Measurements from ENCODE around the gene CERS2.

Gene CERS2

GRCh38 chr1:151002611-151003010 is 28.0 kb upstream of the CERS2 start:
- TF ChIP-seq, protein P1, sequence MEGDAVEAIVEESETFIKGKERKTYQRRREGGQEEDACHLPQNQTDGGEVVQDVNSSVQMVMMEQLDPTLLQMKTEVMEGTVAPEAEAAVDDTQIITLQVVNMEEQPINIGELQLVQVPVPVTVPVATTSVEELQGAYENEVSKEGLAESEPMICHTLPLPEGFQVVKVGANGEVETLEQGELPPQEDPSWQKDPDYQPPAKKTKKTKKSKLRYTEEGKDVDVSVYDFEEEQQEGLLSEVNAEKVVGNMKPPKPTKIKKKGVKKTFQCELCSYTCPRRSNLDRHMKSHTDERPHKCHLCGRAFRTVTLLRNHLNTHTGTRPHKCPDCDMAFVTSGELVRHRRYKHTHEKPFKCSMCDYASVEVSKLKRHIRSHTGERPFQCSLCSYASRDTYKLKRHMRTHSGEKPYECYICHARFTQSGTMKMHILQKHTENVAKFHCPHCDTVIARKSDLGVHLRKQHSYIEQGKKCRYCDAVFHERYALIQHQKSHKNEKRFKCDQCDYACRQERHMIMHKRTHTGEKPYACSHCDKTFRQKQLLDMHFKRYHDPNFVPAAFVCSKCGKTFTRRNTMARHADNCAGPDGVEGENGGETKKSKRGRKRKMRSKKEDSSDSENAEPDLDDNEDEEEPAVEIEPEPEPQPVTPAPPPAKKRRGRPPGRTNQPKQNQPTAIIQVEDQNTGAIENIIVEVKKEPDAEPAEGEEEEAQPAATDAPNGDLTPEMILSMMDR (IDR thresholded peaks at IDR 0.05; ENCODE audit: low read depth, low read length): no peak
- no peak for DNase-seq (ENCODE audit: extremely low read depth, low read depth)

- TF ChIP-seq, protein P1 (IDR thresholded peaks at IDR 0.05; ENCODE audit: low read depth, low read length): no peak
Observed at GRCh38 chr1:151002051-151002450, 27.4 kb upstream of the CERS2 start.

DNA sequence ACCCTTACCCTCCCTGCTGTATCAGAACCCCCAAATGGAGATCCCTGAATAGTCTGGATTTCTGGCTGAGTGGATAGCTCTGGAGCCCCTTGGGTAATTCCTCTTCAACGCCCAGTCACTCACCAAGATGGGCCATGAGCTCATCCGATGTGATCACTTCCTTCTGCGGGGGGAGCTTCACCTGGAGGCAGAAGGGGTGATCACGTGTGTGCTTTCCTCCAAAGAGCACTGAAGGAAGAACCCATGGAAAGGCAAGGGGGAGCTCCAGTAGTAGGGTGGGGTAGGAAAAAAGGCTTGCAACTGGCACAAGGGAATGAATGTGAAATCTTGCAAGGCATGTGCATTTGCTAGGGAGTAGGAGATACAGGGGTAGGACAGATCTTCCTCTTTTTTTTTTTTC is 27.0 kb upstream of the CERS2 start:
- TF ChIP-seq, protein P1 (IDR thresholded peaks at IDR 0.05; ENCODE audit: low read depth, low read length): no peak
- DNase-seq (ENCODE audit: extremely low read depth, low read depth): no peak

More at GRCh38 chr1:151002051-151002450, 27.4 kb upstream of the CERS2 start:
- DNase-seq (ENCODE audit: extremely low read depth, low read depth): no peak

DNA sequence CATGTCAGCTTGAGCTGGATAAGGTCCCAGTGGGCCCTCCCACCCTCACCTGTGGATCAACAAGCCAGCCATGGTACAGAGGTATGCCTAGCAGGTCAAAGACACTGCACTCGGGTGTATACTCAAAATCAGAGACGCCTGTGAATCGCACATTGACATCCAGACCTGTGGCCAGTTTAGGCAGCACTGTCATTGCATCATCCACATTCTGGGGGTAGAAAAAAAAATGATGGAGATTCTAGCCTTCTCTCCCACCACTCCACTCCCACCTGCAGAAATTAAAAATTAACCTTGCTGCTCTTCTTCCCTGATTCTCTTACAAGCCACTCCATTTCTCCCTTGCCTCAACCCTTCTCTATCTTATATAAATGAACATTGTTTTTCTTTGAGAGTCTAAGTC is 25.8 kb upstream of the CERS2 start:
- TF ChIP-seq, protein P1 (IDR thresholded peaks at IDR 0.05; ENCODE audit: low read depth, low read length): no peak
- no peak for DNase-seq (ENCODE audit: extremely low read depth, low read depth)

GRCh38 chr1:150999926-151000325 is 25.3 kb upstream of the CERS2 start:
- DNase-seq (ENCODE audit: extremely low read depth, low read depth): no peak
- TF ChIP-seq, protein P1 (IDR thresholded peaks at IDR 0.05; ENCODE audit: low read depth, low read length): no peak

GRCh38 chr1:150999051-150999674 is 24.5 kb upstream of the CERS2 start:
- DNase-seq (ENCODE audit: extremely low read depth, low read depth): no peak
- TF ChIP-seq, protein P1 (IDR thresholded peaks at IDR 0.05; ENCODE audit: low read depth, low read length): no peak

DNA sequence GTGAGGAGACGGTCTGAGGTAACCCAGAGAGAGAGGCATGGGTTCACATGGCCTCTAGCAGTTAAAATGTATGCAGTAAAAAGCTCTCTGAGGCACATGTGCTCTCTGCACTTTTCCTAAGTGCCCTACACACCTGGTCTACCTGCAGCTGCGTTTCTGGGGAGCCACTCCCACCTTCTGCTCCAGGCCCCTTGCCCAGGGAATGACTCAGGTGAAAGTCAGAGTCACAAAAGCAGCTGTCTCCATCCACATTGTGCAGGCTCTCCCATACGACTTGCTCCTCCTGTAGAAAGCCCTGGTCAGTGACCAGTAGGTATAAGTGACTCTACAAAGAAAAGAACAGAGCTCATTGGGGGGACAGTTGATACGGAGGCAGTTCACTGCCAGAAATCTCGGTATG is 23.3 kb upstream of the CERS2 start:
- no peak for DNase-seq (ENCODE audit: extremely low read depth, low read depth)
- TF ChIP-seq, protein P1 (IDR thresholded peaks at IDR 0.05; ENCODE audit: low read depth, low read length): no peak

All from AG09319 (cell line).